SH-SY5Y (cell line): Measurements from ENCODE around the gene PPIL6.

ENCODE experiments used
- GATA2 ChIP-seq: IDR thresholded peaks from 2 replicates; pipeline ENCODE4 v1.6.1; 2011; ENCODE audit warnings: mild to moderate bottlenecking, low read depth, low read length
- GATA3 ChIP-seq: IDR thresholded peaks from 2 replicates; pipeline ENCODE4 v1.6.1; 2011; ENCODE audit warnings: low read depth, mild to moderate bottlenecking, low read length, moderate library complexity

DNA sequence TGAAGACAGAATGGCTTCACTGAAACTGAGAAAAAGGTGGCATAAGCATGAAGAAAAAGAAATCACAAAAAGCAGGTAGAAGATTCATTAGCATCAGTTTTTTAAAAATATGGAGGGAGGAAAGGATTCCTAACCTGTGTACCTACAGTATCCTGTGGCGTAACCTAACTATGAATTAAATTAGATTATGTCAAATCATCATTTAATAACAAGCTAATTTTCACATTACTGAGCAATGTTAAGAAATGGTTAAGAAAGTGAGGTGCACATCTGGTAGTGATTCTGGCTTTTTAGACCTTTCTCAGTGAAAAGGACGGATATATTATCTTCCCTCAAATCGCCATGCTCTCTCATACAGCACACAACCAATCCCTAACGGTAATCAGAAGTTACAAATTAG lies 70.7 kb downstream of the PPIL6 start:
- TF ChIP-seq GATA2 (no peak), GATA3 (no peak)
